Gastroesophageal sphincter (tissue), 4 donors: ENCODE results near the gene PLIN4. TPM values are rescaled to one million over a fixed set of nuclear protein-coding genes. Genes with fewer than 3 reads are reported as not detected.

Experiments
- ATAC-seq: fragments of 150-250 bp; one replicate; pipeline ENCODE4 v1.9.1; 2016; ENCODE audit warnings: mild to moderate bottlenecking, moderate library complexity
- H3K27ac ChIP-seq, 4 donors: fragments of 200-600 bp; sonication (generic) in 3 of 4; 1 replicate in 3 of 4; 2 replicates in 1 of 4; pipeline ENCODE4 v1.5.1; 2016 to 2019
- H3K27me3 ChIP-seq: fragments of 200-600 bp; sonication (generic); one replicate; pipeline ENCODE4 v1.5.1; 2019
- H3K36me3 ChIP-seq, 2 donors: fragments of 200-600 bp; sonication (generic); one replicate each; pipeline ENCODE4 v1.5.1; 2019; ENCODE audit warnings: control low read depth in 1 of 2
- H3K4me1 ChIP-seq, 3 donors: fragments of 200-600 bp; sonication (generic); 1 replicate in 2 of 3; 2 replicates in 1 of 3; pipeline ENCODE4 v1.5.1; 2016 to 2019; ENCODE audit warnings: control low read depth in 2 of 3
- H3K4me3 ChIP-seq, 2 donors: fragments of 200-600 bp; sonication (generic); one replicate each; pipeline ENCODE4 v1.5.1; 2019; ENCODE audit warnings: mild to moderate bottlenecking in 1 of 2, moderate library complexity in 1 of 2
- H3K9me3 ChIP-seq, 3 donors: fragments of 200-600 bp; sonication (generic); one replicate each; pipeline ENCODE4 v1.5.1; 2017 to 2019; ENCODE audit warnings: control low read depth in 2 of 3
- CTCF ChIP-seq, 4 experiments: fragments of 200-600 bp in 2 of 4; fragments of 450-650 bp in 2 of 4; sonication (generic) in 1 of 4; IDR thresholded peaks; one replicate each; pipeline ENCODE4 v1.5.1; 2017 to 2019; ENCODE audit warnings: antibody characterized with exemption in 4 of 4, mild to moderate bottlenecking in 2 of 4, moderate library complexity in 2 of 4
- EP300 ChIP-seq: sonication (generic); formaldehyde crosslinking; IDR thresholded peaks from one replicate; pipeline ENCODE4 v1.6.1; 2017; ENCODE audit warnings: antibody characterized with exemption, mild to moderate bottlenecking
- POLR2A ChIP-seq, 2 donors: fragments of 450-650 bp; IDR thresholded peaks; one replicate each; pipeline ENCODE4 v1.6.1; 2017; ENCODE audit warnings: antibody characterized with exemption in 2 of 2, mild to moderate bottlenecking in 2 of 2, moderate library complexity in 1 of 2
- POLR2AphosphoS5 ChIP-seq: sonication (generic); formaldehyde crosslinking; IDR thresholded peaks from one replicate; pipeline ENCODE4 v1.6.1; 2017; ENCODE audit warnings: antibody characterized with exemption
- WGBS, 2 donors: methylation state at CpG; one replicate each; pipeline ENCODE4 v1.1.5; 2018; ENCODE audit warnings: low coverage in 1 of 2; 5-methylcytosine and 5-hydroxymethylcytosine counted together
- total RNA-seq, 4 donors: library from RNA; depleted of rRNA; stranded (reverse); fragments of >200 nt; gene quantifications; one replicate each; pipeline ENCODE4 v1.1.0, GENCODE V29; 2016

PLIN4 gene
- total RNA-seq, 4 donors from 2014 or later: 66.0 to 145 (median 87.5) TPM

- Histone ChIP-seq H3K27ac (peak overlapping the region in 3 of 4 donors; percentile 3 to 80 (median 43)), H3K9me3 (no peaks in the 10 kb centered on the region), H3K4me1 (peaks cover 3 to 35% (median 20%) of the 10 kb centered on the region in 3 donors), H3K27me3 (no peaks in the 10 kb centered on the region), H3K36me3 (peaks cover 0 to 46% of the 10 kb centered on the region in 2 donors), H3K4me3 (peak overlapping the region in 1 of 2 donors; percentile 98)
- ATAC-seq: no peak
- TF ChIP-seq POLR2A (IDR thresholded peaks at IDR 0.05): no peak
- no peak for TF ChIP-seq CTCF (IDR thresholded peaks at IDR 0.05)
- TF ChIP-seq EP300: no peak
- TF ChIP-seq POLR2AphosphoS5: no peak
- 5% methylated on average over 7 of the region's 13 CpGs; no CpG with 5 or more reads in 1 of the 2 donors for WGBS, 2 donors
These were observed 43.7 kb downstream of the PLIN4 start for GRCh38 chr19:4474514-4475022.

GRCh38 chr19:4473763-4474513, 44.3 kb downstream of the PLIN4 start:
- peak overlapping the region in 1 of 2 donors; percentile 98 for H3K4me3 ChIP-seq
- H3K9me3 ChIP-seq: no peaks in the 10 kb centered on the region
- WGBS, 2 donors: 11 to 13% methylated on average over 10 to 14 of the region's 23 CpGs
- peak overlapping the region in 3 of 4 donors; percentile 3 to 80 (median 43) for H3K27ac ChIP-seq
- no peak for TF ChIP-seq EP300
- no peak for TF ChIP-seq CTCF (IDR thresholded peaks at IDR 0.05)
- TF ChIP-seq POLR2A (IDR thresholded peaks at IDR 0.05): no peak
- no peak for TF ChIP-seq POLR2AphosphoS5
- H3K27me3 ChIP-seq: no peaks in the 10 kb centered on the region
- H3K4me1 ChIP-seq: peaks cover 3 to 35% (median 20%) of the 10 kb centered on the region in 3 donors
- peaks cover 0 to 40% of the 10 kb centered on the region in 2 donors for H3K36me3 ChIP-seq
- ATAC-seq: no peak

- Histone ChIP-seq H3K27me3 (no peaks in the 10 kb centered on the region), H3K4me3 (peak overlapping the region; percentile 68 to 98), H3K27ac (peak overlapping the region in 2 of 4 donors; percentile 80 to 87), H3K4me1 (peaks cover 3 to 35% (median 20%) of the 10 kb centered on the region in 3 donors), H3K36me3 (peaks cover 0 to 32% of the 10 kb centered on the region in 2 donors), H3K9me3 (no peaks in the 10 kb centered on the region)
- 30 to 42% methylated on average over 2 to 3 of the region's 25 CpGs for WGBS, 2 donors
- TF ChIP-seq POLR2AphosphoS5 (no peak), EP300 (no peak), POLR2A (IDR thresholded peaks at IDR 0.05) (no peak), CTCF (IDR thresholded peaks at IDR 0.05) (no peak)
- ATAC-seq: no peak
These were observed 45.1 kb downstream of the PLIN4 start for GRCh38 chr19:4473011-4473762.

- ATAC-seq: no peak
- Histone ChIP-seq H3K4me1 (peaks cover 3 to 35% (median 20%) of the 10 kb centered on the region in 3 donors), H3K27me3 (no peaks in the 10 kb centered on the region), H3K27ac (peak within 1 kb of the TSS; percentile 78 to 91 (median 84)), H3K4me3 (peak within 1 kb of the TSS; percentile 68 to 98), H3K9me3 (no peaks in the 10 kb centered on the region), H3K36me3 (peaks cover 0 to 26% of the 10 kb centered on the region in 2 donors)
- TF ChIP-seq EP300 (no peak), CTCF (IDR thresholded peaks at IDR 0.05) (no peak), POLR2A (IDR thresholded peaks at IDR 0.05) (no peak), POLR2AphosphoS5 (no peak)
- WGBS, 2 donors: 0% methylated on average over 9 of the region's 71 CpGs; no CpG with 5 or more reads in 1 of the 2 donors
These were observed 45.9 kb downstream of the PLIN4 start, which contains the start of gene HDGFL2 for GRCh38 chr19:4472174-4472974. HDGFL2 (plus strand) TSS chr19:4472297; CDS start chr19:4472351, 54 bp downstream.
